Endodermal cell (in vitro differentiated cells): ENCODE results near the gene AAK1. TPM values are rescaled to one million over a fixed set of nuclear protein-coding genes. Genes with fewer than 3 reads are reported as not detected.

Experiments
- DNase-seq: peaks from one replicate; pipeline ENCODE4 v3.0.0-alpha.2; 2017
- H3K27ac ChIP-seq: 2 replicates; pipeline ENCODE4 v1.5.1; 2013; ENCODE audit warnings: mild to moderate bottlenecking, low read depth, low read length, moderate library complexity
- H3K27me3 ChIP-seq: 2 replicates; pipeline ENCODE4 v1.6.1; 2013; ENCODE audit warnings: mild to moderate bottlenecking, low read length, moderate library complexity; ENCODE audit not compliant: insufficient read depth, control insufficient read depth, poor library complexity, severe bottlenecking
- H3K36me3 ChIP-seq: 2 replicates; pipeline ENCODE4 v1.7.0; 2013; ENCODE audit warnings: mild to moderate bottlenecking, low read length, moderate library complexity; ENCODE audit not compliant: control insufficient read depth, insufficient read depth
- H3K4me1 ChIP-seq: one replicate; pipeline ENCODE4 v1.7.0; 2013; ENCODE audit warnings: low read length; ENCODE audit not compliant: control insufficient read depth, insufficient read depth
- H3K4me3 ChIP-seq: 2 replicates; pipeline ENCODE4 v1.5.1; 2013; ENCODE audit warnings: mild to moderate bottlenecking, low read length, moderate library complexity
- H3K9ac ChIP-seq: 2 replicates; pipeline ENCODE4 v1.6.1; 2013; ENCODE audit warnings: mild to moderate bottlenecking, low read length, moderate library complexity; ENCODE audit not compliant: poor library complexity, severe bottlenecking; ENCODE audit errors: extremely low read depth
- H3K9me3 ChIP-seq: 2 replicates; pipeline ENCODE4 v1.6.1; 2013; ENCODE audit warnings: mild to moderate bottlenecking, low read length, moderate library complexity; ENCODE audit not compliant: control insufficient read depth
- H3K27ac Mint-ChIP-seq: 2 replicates; pipeline ENCODE4 v1.8.0; 2020; ENCODE audit warnings: mixed read lengths
- H3K27me3 Mint-ChIP-seq: 2 replicates; pipeline ENCODE4 v1.8.0; 2021; ENCODE audit warnings: mild to moderate bottlenecking, mixed read lengths; ENCODE audit not compliant: insufficient read depth
- H3K36me3 Mint-ChIP-seq: 2 replicates; pipeline ENCODE4 v1.8.0; 2020; ENCODE audit warnings: low read depth, mixed read lengths
- H3K4me1 Mint-ChIP-seq: 2 replicates; pipeline ENCODE4 v1.8.0; 2020; ENCODE audit warnings: mixed read lengths
- H3K4me3 Mint-ChIP-seq: 2 replicates; pipeline ENCODE4 v1.8.0; 2020; ENCODE audit warnings: mild to moderate bottlenecking, moderate library complexity, mixed read lengths
- H3K9me3 Mint-ChIP-seq: 2 replicates; pipeline ENCODE4 v1.8.0; 2020; ENCODE audit warnings: mild to moderate bottlenecking, mixed read lengths
- CTCF ChIP-seq: fragments of 200-600 bp; sonication (generic); conservative IDR thresholded peaks from 2 replicates; pipeline ENCODE4 v1.5.0; 2021; ENCODE audit warnings: antibody characterized with exemption, mild to moderate bottlenecking
- WGBS, 2 experiments: methylation state at CpG; one replicate each; pipeline versions ENCODE4 v1.1.5 to v1.1.7; 2013; ENCODE audit warnings: missing lambda C conversion rate in 2 of 2, mixed read lengths in 1 of 2; ENCODE audit not compliant: insufficient coverage in 1 of 2, insufficient read length in 1 of 2; 5-methylcytosine and 5-hydroxymethylcytosine counted together
- total RNA-seq, 2 donors: library from RNA; stranded (reverse); fragmentation: NEBNext Ultra II Directional in 1 of 2; extraction: Animal tissue kit (Norgen Biotek cat#: 25700) in 1 of 2; gene quantifications; 2 replicates in 1 of 2; 3 replicates in 1 of 2; pipeline ENCODE4 v1.2.1, GENCODE V29; 2021

AAK1 gene
- total RNA-seq, 2 donors from 2014 or later = 29.2 to 34.7 TPM

- Histone ChIP-seq H3K9me3 (no peaks in the 10 kb centered on the region), H3K36me3 (no peaks in the 10 kb centered on the region), H3K27ac (no peak overlapping the region), H3K4me1 (no peaks in the 10 kb centered on the region), H3K9ac (no peak overlapping the region), H3K4me3 (no peak overlapping the region), H3K27me3 (no peaks in the 10 kb centered on the region)
- Mint-ChIP-seq H3K4me1 (peaks cover 3% of the 10 kb centered on the region), H3K9me3 (no peaks in the 10 kb centered on the region), H3K27me3 (no peaks in the 10 kb centered on the region), H3K4me3 (no peak overlapping the region), H3K27ac (no peak overlapping the region), H3K36me3 (peaks cover 4% of the 10 kb centered on the region)
- TF ChIP-seq CTCF = no peak
- WGBS, 2 experiments = 87 to 89% methylated on average over 3 to 4 of the region's 4 CpGs
- no peak for DNase-seq
Measured at GRCh38 chr2:69491864-69492263, 151.7 kb downstream of the AAK1 start.

GRCh38 chr2:69490486-69490885, 153.1 kb downstream of the AAK1 start:
- no peaks in the 10 kb centered on the region for H3K27me3 ChIP-seq
- H3K27ac ChIP-seq = no peak overlapping the region
- no peaks in the 10 kb centered on the region for H3K9me3 Mint-ChIP-seq
- H3K4me1 Mint-ChIP-seq = peaks cover 3% of the 10 kb centered on the region
- no peaks in the 10 kb centered on the region for H3K4me1 ChIP-seq
- WGBS, 2 experiments = 80 to 91% methylated on average over 1 of the region's 1 CpG
- no peak for DNase-seq
- no peaks in the 10 kb centered on the region for H3K27me3 Mint-ChIP-seq
- TF ChIP-seq CTCF = no peak
- H3K9ac ChIP-seq = no peak overlapping the region
- no peaks in the 10 kb centered on the region for H3K36me3 ChIP-seq
- no peak overlapping the region for H3K27ac Mint-ChIP-seq
- H3K9me3 ChIP-seq = no peaks in the 10 kb centered on the region
- H3K4me3 Mint-ChIP-seq = no peak overlapping the region
- no peak overlapping the region for H3K4me3 ChIP-seq
- peaks cover 8% of the 10 kb centered on the region for H3K36me3 Mint-ChIP-seq

- no peaks in the 10 kb centered on the region for H3K9me3 Mint-ChIP-seq
- no peak for DNase-seq
- Histone ChIP-seq H3K4me3 (no peak overlapping the region), H3K27ac (no peak overlapping the region), H3K9me3 (no peaks in the 10 kb centered on the region), H3K9ac (no peak overlapping the region), H3K4me1 (no peaks in the 10 kb centered on the region), H3K36me3 (no peaks in the 10 kb centered on the region), H3K27me3 (no peaks in the 10 kb centered on the region)
- H3K4me3 Mint-ChIP-seq = no peak overlapping the region
- WGBS, 2 experiments = 93 to 96% methylated on average over 6 of the region's 6 CpGs
- H3K27ac Mint-ChIP-seq = no peak overlapping the region
- H3K36me3 Mint-ChIP-seq = peaks cover 8% of the 10 kb centered on the region
- peaks cover 3% of the 10 kb centered on the region for H3K4me1 Mint-ChIP-seq
- TF ChIP-seq CTCF = no peak
- no peaks in the 10 kb centered on the region for H3K27me3 Mint-ChIP-seq
Measured at GRCh38 chr2:69489793-69490192, 153.7 kb downstream of the AAK1 start.
